Suppressor macrophage treated with lipopolysaccharide for 4 hours (primary cell): Measurements from ENCODE around the gene RBFOX2.
"Not testable (repeated sequence)": the region's sequence is repeated elsewhere in the genome, so short reads cannot be mapped to it uniquely, and the experiment has no call there.

Source experiments
- DNase-seq: peaks from one replicate; pipeline ENCODE4 v3.0.0-alpha.2; 2020

Gene RBFOX2

GRCh38 chr22:36003972-36004674 lies 24.5 kb downstream of the RBFOX2 start:
- DNase-seq, result no peak

DNA sequence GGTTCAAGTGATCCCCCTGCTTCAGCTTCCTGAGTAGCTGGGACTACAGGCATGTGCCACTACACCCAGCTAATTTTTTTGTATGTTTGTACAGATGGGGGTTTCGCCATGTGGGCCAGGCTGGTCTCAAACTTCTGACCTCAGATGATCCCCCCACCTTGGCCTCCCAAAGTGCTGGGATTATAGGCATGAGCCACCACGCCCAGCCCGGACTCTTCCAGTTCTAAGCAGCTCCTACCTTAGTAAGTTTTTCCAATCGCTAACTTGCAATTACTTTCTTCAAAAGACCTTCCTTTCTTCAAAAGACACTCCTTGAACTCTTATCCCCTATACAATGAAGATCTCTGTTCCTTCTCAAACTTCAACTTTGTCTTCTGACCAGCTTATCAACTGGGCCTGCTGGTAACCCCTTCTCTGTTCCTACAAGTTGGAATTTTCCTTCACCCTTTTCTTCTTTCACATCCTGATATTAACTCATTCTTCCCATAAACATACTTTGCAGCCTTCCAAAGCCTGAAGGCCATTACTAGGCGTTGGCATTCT lies 25.8 kb downstream of the RBFOX2 start:
- DNase-seq, result no peak

GRCh38 chr22:36002084-36002483 lies 26.5 kb downstream of the RBFOX2 start:
- no peak for DNase-seq

- DNase-seq, result no peak
Observed at GRCh38 chr22:35998748-35999147, 29.9 kb downstream of the RBFOX2 start.

DNA sequence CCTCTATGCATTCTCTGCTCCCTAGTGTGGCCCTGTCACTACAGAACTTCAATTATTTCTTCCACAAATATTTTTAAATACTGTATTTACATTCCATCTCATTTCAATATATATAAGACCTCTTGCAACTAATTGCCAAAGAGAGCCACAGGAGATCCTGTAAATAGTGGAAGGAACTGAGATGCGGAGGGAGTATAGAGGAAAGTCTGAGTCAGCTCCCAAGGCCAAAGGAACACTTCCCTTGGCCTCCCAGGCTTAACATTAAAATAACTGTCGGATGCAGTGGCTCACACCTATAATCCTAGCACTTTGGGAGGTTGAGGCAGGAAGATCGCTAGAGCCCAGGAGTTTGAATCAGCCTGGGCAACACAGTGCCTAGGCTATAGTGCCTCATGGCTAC lies 31.2 kb downstream of the RBFOX2 start:
- DNase-seq, result no peak

- DNase-seq, result no peak
Observed at GRCh38 chr22:35996596-35996995, 32.0 kb downstream of the RBFOX2 start.

- no peak for DNase-seq
Observed at GRCh38 chr22:35995772-35996171, 32.9 kb downstream of the RBFOX2 start.

DNA sequence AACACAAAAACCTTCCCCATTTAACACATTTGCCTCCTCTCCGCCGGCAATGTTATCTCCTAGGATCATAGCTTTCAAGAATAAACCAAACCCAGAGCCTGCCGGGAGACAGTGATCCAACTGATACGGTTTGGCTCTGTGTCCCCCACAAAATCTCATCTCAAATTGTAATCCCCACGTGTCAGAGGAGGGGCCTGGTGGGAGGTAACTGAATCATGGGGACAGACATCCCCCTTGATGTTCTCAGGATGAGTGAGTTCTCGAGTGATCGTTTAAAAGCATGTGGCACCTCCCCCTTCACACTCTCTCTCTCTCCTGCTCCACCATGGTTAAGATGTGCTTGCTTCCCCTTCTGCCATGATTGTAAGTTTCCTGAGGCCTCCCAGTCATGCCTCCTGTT lies 33.3 kb downstream of the RBFOX2 start:
- no peak for DNase-seq

- DNase-seq, result not testable (repeated sequence)
Observed at GRCh38 chr22:35993727-35994126, 34.9 kb downstream of the RBFOX2 start.

DNA sequence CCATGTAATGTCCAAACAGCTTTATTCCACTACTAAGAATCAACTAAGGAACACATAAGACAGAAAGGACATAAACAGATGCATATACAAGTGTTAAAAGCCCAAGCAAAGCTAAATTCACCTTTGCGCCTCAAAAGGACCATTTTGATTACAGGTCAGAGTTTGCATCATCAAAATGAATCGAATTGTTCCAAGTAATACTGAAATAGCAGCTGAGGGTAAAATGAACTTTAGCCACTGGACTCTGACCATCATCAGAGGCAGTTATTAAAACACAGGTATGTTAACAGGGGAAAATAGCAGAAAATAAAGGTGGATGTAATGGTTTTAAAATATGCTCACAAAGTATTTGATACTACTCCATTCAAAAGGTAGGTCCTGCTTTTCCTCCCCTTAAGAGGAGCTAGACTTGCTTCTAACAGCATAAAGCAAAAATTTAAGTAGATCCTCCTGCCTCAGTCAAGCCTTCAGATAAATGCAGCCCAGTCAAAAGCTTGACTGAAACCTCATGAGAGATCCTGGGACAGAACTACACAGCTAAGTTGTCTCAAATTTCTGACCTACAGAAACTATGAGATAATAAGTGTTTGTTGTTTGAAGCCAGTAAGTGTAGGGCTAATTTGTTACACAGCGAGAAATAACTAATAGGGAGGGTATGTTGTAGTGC lies 35.4 kb downstream of the RBFOX2 start:
- no peak for DNase-seq

DNA sequence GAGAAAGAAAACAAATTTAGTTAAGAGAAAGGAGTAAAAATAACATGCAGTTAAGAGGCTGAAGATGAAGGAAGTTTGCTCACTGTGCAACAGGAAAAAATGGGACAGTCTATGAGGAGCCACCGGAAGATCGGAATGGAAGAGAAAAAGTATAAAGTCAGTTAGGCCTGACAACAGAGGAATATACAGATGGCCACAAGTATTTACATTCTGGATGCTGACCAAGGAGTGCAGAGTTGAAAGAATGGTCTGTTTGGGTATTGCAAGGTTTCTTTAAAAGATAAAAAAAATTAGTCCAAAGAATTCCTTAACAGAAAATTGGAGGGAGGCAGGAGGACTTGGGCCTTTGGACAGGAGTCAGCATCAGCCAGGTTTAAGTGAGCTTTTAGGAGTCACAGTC lies 37.5 kb downstream of the RBFOX2 start:
- DNase-seq, result no peak

- no peak for DNase-seq
Observed at GRCh38 chr22:35988030-35988429, 40.6 kb downstream of the RBFOX2 start.

- no peak for DNase-seq
Observed at GRCh38 chr22:35987487-35987886, 41.1 kb downstream of the RBFOX2 start.

DNA sequence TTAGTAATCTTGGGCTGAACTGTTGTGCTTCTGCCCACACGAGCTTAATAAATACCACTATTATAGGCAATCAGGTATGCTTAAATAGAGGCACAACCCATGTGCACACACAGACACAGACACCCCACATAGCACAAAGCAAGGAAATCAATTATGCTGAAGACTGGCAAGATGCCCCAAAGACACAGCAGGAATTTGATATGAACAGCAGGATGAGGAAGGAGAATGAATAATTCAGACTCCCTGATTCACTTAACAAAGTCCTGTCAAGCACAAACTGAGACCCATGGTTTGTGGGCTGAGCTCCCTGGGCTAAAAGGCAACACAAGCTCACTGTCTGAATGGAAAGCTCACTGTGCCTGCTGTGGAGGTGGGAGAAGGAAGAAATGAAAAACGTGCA lies 42.5 kb downstream of the RBFOX2 start:
- DNase-seq, result no peak

- no peak for DNase-seq
Observed at GRCh38 chr22:35985371-35985770, 43.3 kb downstream of the RBFOX2 start.

DNA sequence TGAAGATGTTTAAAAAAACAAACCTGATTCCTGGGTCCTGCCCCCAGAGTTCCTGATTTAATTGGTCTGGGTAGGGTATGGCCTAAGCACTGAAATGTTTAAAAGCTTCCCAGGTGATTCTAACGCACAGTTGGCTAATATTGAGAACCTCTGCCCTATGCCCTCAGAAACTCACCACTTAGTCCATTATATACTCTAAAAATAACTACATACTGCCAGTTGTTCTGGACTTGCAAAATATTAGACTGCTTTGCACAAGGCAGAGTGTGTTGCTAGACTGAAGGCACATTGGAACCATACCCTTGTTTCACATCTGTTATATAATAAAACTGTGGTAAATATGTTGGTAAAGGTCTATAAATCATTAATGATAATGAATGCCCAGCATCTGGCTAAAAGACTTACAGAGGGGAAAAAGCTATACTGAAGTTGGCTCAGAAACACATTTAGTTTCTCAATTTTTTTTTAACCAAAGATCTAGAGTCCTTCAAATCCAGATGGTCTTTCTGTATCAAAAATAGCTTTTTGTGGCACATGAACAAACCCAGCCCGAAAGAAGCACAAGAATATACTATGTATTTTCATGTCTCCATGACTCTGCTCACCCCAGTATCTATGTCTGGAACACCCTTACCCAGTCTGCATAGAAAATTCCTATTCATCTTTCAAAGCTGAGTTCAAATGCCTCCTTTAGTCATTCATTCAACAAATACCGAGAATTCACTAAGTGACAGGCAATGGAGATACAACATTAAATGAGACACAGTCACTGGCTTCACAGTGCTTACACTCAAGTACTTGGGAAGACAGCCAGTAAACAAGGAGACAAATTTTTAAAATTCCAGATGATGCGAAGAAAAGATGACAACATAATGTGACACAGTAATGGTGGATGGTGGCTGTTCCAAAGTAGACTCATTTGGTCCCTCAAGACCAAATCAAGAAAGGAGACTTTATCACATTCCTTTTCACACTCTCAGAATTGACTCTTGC lies 44.1 kb downstream of the RBFOX2 start:
- DNase-seq, result no peak

GRCh38 chr22:35981900-35982299 lies 46.7 kb downstream of the RBFOX2 start:
- no peak for DNase-seq

DNA sequence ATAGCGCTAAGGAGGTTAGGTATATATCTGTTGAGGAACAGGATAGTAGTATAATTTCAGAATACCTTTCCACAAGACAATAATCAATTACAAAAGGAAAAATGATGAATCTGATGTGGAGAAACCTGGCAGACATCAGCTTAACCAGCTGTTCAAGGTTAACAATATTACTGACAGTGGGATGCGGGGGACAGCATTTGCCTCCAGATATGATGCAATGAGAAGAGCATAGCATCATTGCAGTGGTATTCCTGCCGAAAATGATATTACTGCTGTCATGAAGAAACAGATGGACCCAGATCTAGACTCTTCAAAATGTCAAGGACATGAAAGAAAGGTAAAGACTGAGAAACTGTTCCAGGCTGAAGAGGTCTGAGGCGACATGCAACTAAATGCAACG lies 49.7 kb downstream of the RBFOX2 start:
- no peak for DNase-seq

DNA sequence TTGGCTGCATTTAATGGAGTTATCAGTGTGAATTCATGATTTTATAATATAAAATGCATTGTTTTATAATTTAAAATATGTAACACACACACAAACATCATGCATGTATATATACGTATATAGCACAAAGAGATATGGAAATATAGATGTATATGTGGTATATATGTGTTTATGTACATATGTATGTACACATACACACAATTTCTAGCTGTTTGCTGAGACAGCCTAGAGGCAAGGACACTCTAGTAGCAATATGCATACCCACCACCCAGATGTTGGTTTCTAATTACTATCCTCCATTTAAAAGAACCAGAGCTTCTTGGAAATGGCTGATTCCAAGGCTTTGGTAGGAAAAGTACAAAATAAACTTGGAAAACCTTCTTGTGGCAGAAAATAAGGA lies 50.4 kb downstream of the RBFOX2 start:
- DNase-seq, result no peak

DNA sequence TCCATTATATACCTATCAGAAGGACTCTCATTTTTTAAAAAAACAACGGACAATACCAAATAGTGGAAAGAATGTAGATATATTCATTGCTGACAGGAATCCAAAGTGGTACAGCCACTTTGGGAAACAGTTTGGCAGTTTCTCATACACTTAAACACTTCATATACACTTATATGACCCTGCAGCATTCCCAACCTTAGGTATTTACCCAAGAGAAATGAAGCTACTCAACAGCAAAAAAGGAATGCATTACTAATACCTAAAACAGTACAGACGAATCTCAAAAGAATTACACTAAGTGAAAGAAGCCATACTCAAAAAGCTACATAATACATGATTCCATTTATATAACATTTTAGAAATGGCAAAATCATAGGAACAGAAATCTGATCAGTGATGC lies 51.5 kb downstream of the RBFOX2 start:
- no peak for DNase-seq

- no peak for DNase-seq
Observed at GRCh38 chr22:35973388-35973787, 55.2 kb downstream of the RBFOX2 start.

GRCh38 chr22:35972559-35972958 lies 56.1 kb downstream of the RBFOX2 start:
- DNase-seq, result no peak

- no peak for DNase-seq
Observed at GRCh38 chr22:35971456-35972119, 57.0 kb downstream of the RBFOX2 start.
